Keratinocyte (primary cell): Measurements from ENCODE around the gene HARBI1. TPM values are rescaled to one million over a fixed set of nuclear protein-coding genes. Genes with fewer than 3 reads are reported as not detected.

ENCODE experiments used
- DNase-seq: peaks from one replicate; pipeline ENCODE4 v3.0.0-alpha.2; 2011; ENCODE audit warnings: low read depth, missing footprints, low spot score
- FAIRE-seq: peaks from 2 replicates; lab custom pipeline; 2011; peaks lifted over from hg19 to GRCh38; lab: Jason Lieb, UNC
- H2AFZ ChIP-seq: 2 replicates; pipeline ENCODE4 v1.6.0; 2012; ENCODE audit warnings: low read length, control low read depth, inconsistent platforms; ENCODE audit not compliant: control insufficient read depth
- H3K27ac ChIP-seq: 2 replicates; pipeline ENCODE4 v1.5.1; 2011; ENCODE audit warnings: low read length; ENCODE audit not compliant: control insufficient read depth, insufficient read depth
- H3K27me3 ChIP-seq: 3 replicates; pipeline ENCODE4 v1.6.0; 2011; ENCODE audit warnings: low read length; ENCODE audit not compliant: control insufficient read depth, insufficient read depth; ENCODE audit errors: extremely low read depth
- H3K36me3 ChIP-seq, 2 experiments: 2 replicates in 1 of 2; 3 replicates in 1 of 2; pipeline ENCODE4 v1.5.1; 2011; ENCODE audit warnings: low read length in 2 of 2, mild to moderate bottlenecking in 1 of 2; ENCODE audit not compliant: control insufficient read depth in 2 of 2, insufficient read depth in 2 of 2; ENCODE audit errors: extremely low read depth in 1 of 2
- H3K4me1 ChIP-seq: 3 replicates; pipeline ENCODE4 v1.5.1; 2011; ENCODE audit warnings: low read length; ENCODE audit not compliant: control insufficient read depth, insufficient read depth; ENCODE audit errors: extremely low read depth
- H3K4me2 ChIP-seq: 3 replicates; pipeline ENCODE4 v1.6.0; 2011; ENCODE audit warnings: low read depth, low read length; ENCODE audit not compliant: control insufficient read depth, insufficient read depth; ENCODE audit errors: extremely low read depth
- H3K4me3 ChIP-seq, 3 experiments: fragments of 200-600 bp in 1 of 3; sonication (generic) in 1 of 3; 2 replicates in 2 of 3; 3 replicates in 1 of 3; pipeline ENCODE4 v1.5.1; 2011 to 2016; ENCODE audit warnings: low read length in 3 of 3, mild to moderate bottlenecking in 3 of 3, control low read depth in 2 of 3, inconsistent platforms in 1 of 3, low read depth in 1 of 3, mixed read lengths in 1 of 3, mixed run types in 1 of 3, moderate library complexity in 1 of 3; ENCODE audit not compliant: control insufficient read depth in 2 of 3, insufficient read depth in 2 of 3; ENCODE audit errors: extremely low read depth in 1 of 3
- H3K79me2 ChIP-seq: 2 replicates; pipeline ENCODE4 v1.6.0; 2012; ENCODE audit warnings: low read length; ENCODE audit not compliant: control insufficient read depth, insufficient read depth
- H3K9ac ChIP-seq: 3 replicates; pipeline ENCODE4 v1.6.0; 2011; ENCODE audit warnings: low read length; ENCODE audit not compliant: control insufficient read depth, insufficient read depth; ENCODE audit errors: extremely low read depth
- H3K9me1 ChIP-seq: 3 replicates; pipeline ENCODE4 v1.6.0; 2011; ENCODE audit warnings: low read length; ENCODE audit not compliant: control insufficient read depth, insufficient read depth; ENCODE audit errors: extremely low read depth
- H3K9me3 ChIP-seq: 2 replicates; pipeline ENCODE4 v1.5.1; 2012; ENCODE audit warnings: low read depth, low read length; ENCODE audit not compliant: control insufficient read depth
- H4K20me1 ChIP-seq: 3 replicates; pipeline ENCODE4 v1.6.0; 2011; ENCODE audit warnings: low read length; ENCODE audit not compliant: control insufficient read depth, insufficient read depth; ENCODE audit errors: extremely low read depth
- CTCF ChIP-seq, 3 experiments: IDR thresholded peaks in 1 of 3; conservative IDR thresholded peaks in 1 of 3; optimal IDR thresholded peaks in 1 of 3; 2 replicates in 2 of 3; 3 replicates in 1 of 3; pipeline versions ENCODE3 to v1.5.1; 2011; ENCODE audit warnings: low read length in 3 of 3, mild to moderate bottlenecking in 3 of 3, moderate library complexity in 2 of 3, control low read depth in 1 of 3, inconsistent platforms in 1 of 3; ENCODE audit not compliant: insufficient read depth in 2 of 3; ENCODE audit errors: extremely low read depth in 1 of 3
- EZH2 ChIP-seq: IDR thresholded peaks from one replicate; pipeline ENCODE4 v1.6.1; 2012; ENCODE audit warnings: inconsistent platforms, mild to moderate bottlenecking, low read length, moderate library complexity
- dilution Hi-C: fragments of 300-500 bp; cut with MboI; formaldehyde crosslinking; loops from one replicate; pipeline ENCODE4 v1.7.0; 2020; ENCODE audit warnings: low sequenced_read_pairs; ENCODE audit not compliant: extremely low pct_ligation_motif_present
- polyA plus RNA-seq, 5 experiments: library from polyadenylated mRNA; depleted of rRNA in 3 of 5; stranded (reverse) in 3 of 5; stranded (forward) in 1 of 5; unstranded in 1 of 5; fragments of >200 nt; gene quantifications; 1 replicate in 1 of 5; 2 replicates in 3 of 5; 3 replicates in 1 of 5; pipeline versions ENCODE4 v1.2.1 to v1.2.3, GENCODE V29; 2011 to 2012; ENCODE audit warnings: missing spikeins in 2 of 5, low read depth in 1 of 5, low replicate concordance in 1 of 5

The HARBI1 gene
- polyA plus RNA-seq, 1 donor (not counting 4 experiments of a cell fraction or from before 2014, with no cell fraction given) = 5.5 TPM

- TF ChIP-seq EZH2 (no peak), CTCF (optimal IDR thresholded peaks at IDR 0.05 in 1 of 3, IDR thresholded peaks at IDR 0.05 in 1 of 3, conservative IDR thresholded peaks at IDR 0.05 in 1 of 3; ENCODE audit: extremely low read depth in 1 of 3, insufficient read depth in 2 of 3, low read length in 3 of 3) (no peak)
- Histone ChIP-seq H3K4me1 (peaks cover 4% of the 10 kb centered on the region), H3K4me3 (no peak overlapping the region), H3K36me3 (no peaks in the 10 kb centered on the region), H4K20me1 (no peaks in the 10 kb centered on the region), H3K9me1 (no peaks in the 10 kb centered on the region), H3K79me2 (no peaks in the 10 kb centered on the region), H3K27me3 (no peaks in the 10 kb centered on the region), H3K9ac (no peak overlapping the region), H2AFZ (no peak overlapping the region), H3K4me2 (no peak overlapping the region), H3K27ac (no peak overlapping the region), H3K9me3 (no peaks in the 10 kb centered on the region)
- dilution Hi-C loops = no loop called here
- FAIRE-seq (no peak), DNase-seq (no peak)
These were observed 7.6 kb downstream of the HARBI1 start for GRCh38 chr11:46609386-46609785.

GRCh38 chr11:46607516-46607915 is 9.5 kb downstream of the HARBI1 start:
- Histone ChIP-seq H3K4me2 (no peak overlapping the region), H3K9ac (no peak overlapping the region), H3K4me1 (peaks cover 4% of the 10 kb centered on the region), H3K79me2 (no peaks in the 10 kb centered on the region), H3K27ac (no peak overlapping the region), H3K9me3 (no peaks in the 10 kb centered on the region), H4K20me1 (no peaks in the 10 kb centered on the region), H3K36me3 (peaks cover 0 to 3% of the 10 kb centered on the region in 2 experiments), H3K4me3 (no peak overlapping the region), H2AFZ (no peak overlapping the region), H3K9me1 (no peaks in the 10 kb centered on the region), H3K27me3 (no peaks in the 10 kb centered on the region)
- FAIRE-seq = no peak
- dilution Hi-C loops = no loop called here
- no peak for DNase-seq
- TF ChIP-seq EZH2 = no peak
- no peak for TF ChIP-seq CTCF (optimal IDR thresholded peaks at IDR 0.05 in 1 of 3, IDR thresholded peaks at IDR 0.05 in 1 of 3, conservative IDR thresholded peaks at IDR 0.05 in 1 of 3; ENCODE audit: extremely low read depth in 1 of 3, insufficient read depth in 2 of 3, low read length in 3 of 3)
